NCI-H1436 treated with DMSO at 0.1 percent for 48 hours (cell line): ENCODE data around the gene SH3BP5.
"Not testable (repeated sequence)": the region's sequence is repeated elsewhere in the genome, so short reads cannot be mapped to it uniquely, and the experiment has no call there.

Experiments
- DNase-seq: peaks from one replicate; lab custom pipeline; 2025; lab: John Stamatoyannopoulos, UW

Gene SH3BP5

GRCh38 chr3:15332405-15333098, at the start of gene SH3BP5:
Gene SH3BP5 (minus strand): TSS chr3:15332586. CDS start chr3:15332408, 178 bp downstream.
- no peak for DNase-seq

GRCh38 chr3:15380980-15381890, 48.8 kb upstream of the SH3BP5 start:
- DNase-seq = no peak

GRCh38 chr3:15377961-15378791, 45.8 kb upstream of the SH3BP5 start:
- DNase-seq = no peak

- DNase-seq = no peak
Observed at GRCh38 chr3:15375461-15376000, 43.1 kb upstream of the SH3BP5 start.

GRCh38 chr3:15372918-15373317, 40.5 kb upstream of the SH3BP5 start:
- no peak for DNase-seq

GRCh38 chr3:15368561-15369135, 36.3 kb upstream of the SH3BP5 start:
- no peak for DNase-seq

GRCh38 chr3:15367059-15367458, 34.7 kb upstream of the SH3BP5 start:
- no peak for DNase-seq

GRCh38 chr3:15364078-15364477, 31.7 kb upstream of the SH3BP5 start:
- not testable (repeated sequence) for DNase-seq

GRCh38 chr3:15361494-15362214, 29.3 kb upstream of the SH3BP5 start:
- DNase-seq = no peak

GRCh38 chr3:15360788-15361493, 28.6 kb upstream of the SH3BP5 start:
- DNase-seq = no peak

- no peak for DNase-seq
Observed at GRCh38 chr3:15359677-15360397, 27.5 kb upstream of the SH3BP5 start.

GRCh38 chr3:15356651-15357061, 24.3 kb upstream of the SH3BP5 start:
- DNase-seq = not testable (repeated sequence)

GRCh38 chr3:15356176-15356575, 23.8 kb upstream of the SH3BP5 start:
- DNase-seq = no peak

- no peak for DNase-seq
Observed at GRCh38 chr3:15355086-15355485, 22.7 kb upstream of the SH3BP5 start.

- DNase-seq = no peak
Observed at GRCh38 chr3:15354485-15354884, 22.1 kb upstream of the SH3BP5 start.

GRCh38 chr3:15350141-15350540, 17.8 kb upstream of the SH3BP5 start:
- DNase-seq = no peak

- DNase-seq = not testable (repeated sequence)
Observed at GRCh38 chr3:15349438-15349837, 17.1 kb upstream of the SH3BP5 start.

- no peak for DNase-seq
Observed at GRCh38 chr3:15348246-15348645, 15.9 kb upstream of the SH3BP5 start.

- DNase-seq = no peak
Observed at GRCh38 chr3:15347737-15348110, 15.3 kb upstream of the SH3BP5 start.
